ENCODE data around the gene POMT1. TPM values are rescaled to one million over a fixed set of nuclear protein-coding genes. Genes with fewer than 3 reads are reported as not detected.

POMT1 gene
- total RNA-seq, 1 experiment from 2014 or later = 39.6 TPM

- H3K4me3 ChIP-seq (ENCODE audit: low read depth, low read length, poor library complexity, severe bottlenecking) = no peak overlapping the region
- intact Hi-C loops (cut with micrococcal nuclease; ENCODE audit: unreplicated experiment) = no loop called here
- H3K27ac ChIP-seq (ENCODE audit: low read depth, low read length, poor library complexity, severe bottlenecking) = no peak overlapping the region
- DNase-seq (ENCODE audit: low spot score) = no peak
- H3K9me3 ChIP-seq (ENCODE audit: low read depth, low read length, poor library complexity, severe bottlenecking) = no peaks in the 10 kb centered on the region
- BruUV-seq (replicated peaks) = no TSS peak
- H3K27me3 ChIP-seq (replicated peaks; ENCODE audit: insufficient read depth, low read depth, low read length, poor library complexity) = no peaks in the 10 kb centered on the region
- ChIA-PET POLR2A (ENCODE audit: low non-redundant PET) (no interaction called here), CTCF (no interaction called here)
- H3K4me1 ChIP-seq (ENCODE audit: insufficient read depth, low read length, poor library complexity, severe bottlenecking) = no peaks in the 10 kb centered on the region
- no peak for TF ChIP-seq EZH2 (IDR thresholded peaks at IDR 0.05; ENCODE audit: borderline replicate concordance, low read depth, low read length, poor library complexity, severe bottlenecking)
- TF ChIP-seq CTCF (conservative IDR thresholded peaks at IDR 0.05; ENCODE audit: low read depth, low read length) = no peak
- H3K36me3 ChIP-seq (ENCODE audit: insufficient read depth, low read length, poor library complexity, severe bottlenecking) = peaks cover 99% of the 10 kb centered on the region
These were observed 12.2 kb upstream of the POMT1 start for GRCh38 chr9:131490514-131490913.

DNA sequence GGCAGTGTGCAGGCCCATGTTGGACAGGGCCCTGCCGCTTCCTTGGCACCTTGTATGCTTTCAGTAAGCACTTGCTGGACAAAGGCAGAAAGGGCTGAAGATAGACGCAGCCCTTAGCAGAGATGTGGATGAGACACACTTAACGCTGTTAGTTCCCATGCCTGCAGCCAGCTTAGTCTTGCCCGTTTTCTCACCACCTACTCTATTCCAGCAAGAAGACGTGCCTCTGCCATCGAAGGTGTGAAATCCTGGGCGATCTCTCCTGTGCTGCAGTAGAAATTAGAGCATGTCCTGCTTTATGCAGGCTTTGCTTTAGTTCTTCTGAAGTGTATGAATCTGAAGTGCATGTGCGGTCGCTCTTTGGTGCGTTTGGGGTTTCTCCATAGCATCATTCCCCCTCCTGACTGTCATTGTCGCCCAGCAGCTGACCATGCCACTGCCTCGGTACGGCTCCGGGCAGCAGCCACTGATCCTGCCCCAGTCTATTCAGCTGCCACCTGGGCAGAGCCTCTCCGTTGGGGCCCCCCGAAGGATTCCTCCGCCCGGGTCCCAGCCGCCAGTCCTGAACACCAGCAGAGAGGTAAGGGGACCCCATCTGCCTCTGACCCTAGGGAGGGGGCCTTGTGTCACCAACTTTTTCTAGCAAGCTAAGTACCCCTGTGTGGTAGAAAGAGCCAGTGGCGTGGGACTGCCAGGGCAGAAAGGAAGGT is 11.6 kb upstream of the POMT1 start:
- no peaks in the 10 kb centered on the region for H3K9me3 ChIP-seq (ENCODE audit: low read depth, low read length, poor library complexity, severe bottlenecking)
- H3K27me3 ChIP-seq (replicated peaks; ENCODE audit: insufficient read depth, low read depth, low read length, poor library complexity) = no peaks in the 10 kb centered on the region
- intact Hi-C loops (cut with micrococcal nuclease; ENCODE audit: unreplicated experiment) = no loop called here
- TF ChIP-seq EZH2 (IDR thresholded peaks at IDR 0.05; ENCODE audit: borderline replicate concordance, low read depth, low read length, poor library complexity, severe bottlenecking) (no peak), CTCF (conservative IDR thresholded peaks at IDR 0.05; ENCODE audit: low read depth, low read length) (no peak)
- H3K36me3 ChIP-seq (ENCODE audit: insufficient read depth, low read length, poor library complexity, severe bottlenecking) = peaks cover 99% of the 10 kb centered on the region
- BruUV-seq (replicated peaks) = no TSS peak
- no peak for DNase-seq (ENCODE audit: low spot score)
- no peaks in the 10 kb centered on the region for H3K4me1 ChIP-seq (ENCODE audit: insufficient read depth, low read length, poor library complexity, severe bottlenecking)
- no peak overlapping the region for H3K27ac ChIP-seq (ENCODE audit: low read depth, low read length, poor library complexity, severe bottlenecking)
- CTCF ChIA-PET = no interaction called here
- POLR2A ChIA-PET (ENCODE audit: low non-redundant PET) = no interaction called here
- H3K4me3 ChIP-seq (ENCODE audit: low read depth, low read length, poor library complexity, severe bottlenecking) = no peak overlapping the region

- H3K27ac ChIP-seq (ENCODE audit: low read depth, low read length, poor library complexity, severe bottlenecking) = no peak overlapping the region
- no TSS peak for BruUV-seq (replicated peaks)
- intact Hi-C loops (cut with micrococcal nuclease; ENCODE audit: unreplicated experiment) = no loop called here
- peaks cover 99% of the 10 kb centered on the region for H3K36me3 ChIP-seq (ENCODE audit: insufficient read depth, low read length, poor library complexity, severe bottlenecking)
- no peak for TF ChIP-seq CTCF (conservative IDR thresholded peaks at IDR 0.05; ENCODE audit: low read depth, low read length)
- TF ChIP-seq EZH2 (IDR thresholded peaks at IDR 0.05; ENCODE audit: borderline replicate concordance, low read depth, low read length, poor library complexity, severe bottlenecking) = no peak
- H3K27me3 ChIP-seq (replicated peaks; ENCODE audit: insufficient read depth, low read depth, low read length, poor library complexity) = no peaks in the 10 kb centered on the region
- H3K9me3 ChIP-seq (ENCODE audit: low read depth, low read length, poor library complexity, severe bottlenecking) = no peaks in the 10 kb centered on the region
- H3K4me3 ChIP-seq (ENCODE audit: low read depth, low read length, poor library complexity, severe bottlenecking) = no peak overlapping the region
- H3K4me1 ChIP-seq (ENCODE audit: insufficient read depth, low read length, poor library complexity, severe bottlenecking) = no peaks in the 10 kb centered on the region
- ChIA-PET POLR2A (ENCODE audit: low non-redundant PET) (no interaction called here), CTCF (no interaction called here)
- no peak for DNase-seq (ENCODE audit: low spot score)
These were observed 10.6 kb upstream of the POMT1 start for GRCh38 chr9:131492070-131492469.

Data from A673 (cell line).